Measurements from ENCODE around the gene ZBTB32. TPM values are rescaled to one million over a fixed set of nuclear protein-coding genes. Genes with fewer than 3 reads are reported as not detected.

Gene ZBTB32
- total and polyA plus RNA-seq, 2 experiments from 2014 or later, result 0.65 TPM; not detected in 1

DNA sequence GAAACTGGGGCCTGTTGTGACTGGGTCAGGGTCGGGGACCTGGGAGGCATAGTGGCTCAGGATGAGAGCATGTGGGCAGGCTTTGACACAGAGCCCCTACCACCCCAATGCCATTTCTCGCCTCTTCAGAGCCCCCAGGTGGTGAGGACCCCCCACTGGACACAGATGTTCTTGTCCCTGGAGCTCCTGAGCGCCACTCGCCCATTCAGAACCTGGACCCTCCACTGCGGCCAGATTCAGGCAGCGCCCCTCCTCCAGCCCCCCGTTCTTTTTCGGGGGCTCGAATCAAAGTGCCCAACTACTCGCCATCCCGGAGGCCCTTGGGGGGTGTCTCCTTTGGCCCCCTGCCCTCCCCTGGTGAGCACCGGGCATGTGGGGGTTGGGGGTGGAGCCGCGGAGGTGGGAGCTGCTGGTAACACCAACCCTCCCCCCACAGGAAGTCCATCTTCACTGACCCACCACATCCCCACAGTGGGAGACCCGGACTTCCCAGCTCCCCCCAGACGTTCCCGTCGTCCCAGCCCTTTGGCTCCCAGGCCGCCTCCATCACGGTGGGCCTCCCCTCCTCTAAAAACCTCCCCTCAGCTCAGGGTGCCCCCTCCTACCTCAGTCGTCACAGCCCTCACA lies 27.5 kb downstream of the ZBTB32 start:
- Histone ChIP-seq H3K79me2 (replicated peaks; ENCODE audit: insufficient read depth) (no peaks in the 10 kb centered on the region), H2AFZ (no peak overlapping the region), H4K20me1 (replicated peaks; ENCODE audit: insufficient read depth) (peaks cover 5% of the 10 kb centered on the region), H3F3A (replicated peaks; ENCODE audit: low read depth) (no peaks in the 10 kb centered on the region), H3K9me2 (ENCODE audit: insufficient read depth) (no peaks in the 10 kb centered on the region), H3K27ac (ENCODE audit: low read depth) (no peak overlapping the region), H3K4me3 (no peak overlapping the region), H3K4me2 (no peak overlapping the region), H3K4me1 (ENCODE audit: insufficient read depth) (no peaks in the 10 kb centered on the region), H3K36me3 (ENCODE audit: insufficient read depth) (peaks cover 7% of the 10 kb centered on the region; the same call in 1 of the 2 replicates), H3K27me3 (ENCODE audit: insufficient read depth) (no peaks in the 10 kb centered on the region)
- peaks cover 12% of the 10 kb centered on the region for H3K27me3 Mint-ChIP-seq (ENCODE audit: insufficient read depth, low read depth, poor library complexity)
- H3K4me1 Mint-ChIP-seq, result no peaks in the 10 kb centered on the region
- no peak overlapping the region for H3K27ac Mint-ChIP-seq
- no peaks in the 10 kb centered on the region; the same call in 2 of the 3 replicates for H3K9me3 Mint-ChIP-seq
- TF ChIP-seq ZNF114 (CRISPR knock-in tag; IDR thresholded peaks at IDR 0.05), result no peak
- no peak for TF ChIP-seq STAT1 (IDR thresholded peaks at IDR 0.05; ENCODE audit: unreplicated experiment)
- TF ChIP-seq CREB1 (CRISPR knock-in tag; IDR thresholded peaks at IDR 0.05; ENCODE audit: low read depth), result no peak
- no peak for TF ChIP-seq ZNF331 (CRISPR knock-in tag; IDR thresholded peaks at IDR 0.05; ENCODE audit: low read depth)
- no peak for TF ChIP-seq JUNB (IDR thresholded peaks at IDR 0.05; ENCODE audit: unreplicated experiment)
- TF ChIP-seq, protein P1, sequence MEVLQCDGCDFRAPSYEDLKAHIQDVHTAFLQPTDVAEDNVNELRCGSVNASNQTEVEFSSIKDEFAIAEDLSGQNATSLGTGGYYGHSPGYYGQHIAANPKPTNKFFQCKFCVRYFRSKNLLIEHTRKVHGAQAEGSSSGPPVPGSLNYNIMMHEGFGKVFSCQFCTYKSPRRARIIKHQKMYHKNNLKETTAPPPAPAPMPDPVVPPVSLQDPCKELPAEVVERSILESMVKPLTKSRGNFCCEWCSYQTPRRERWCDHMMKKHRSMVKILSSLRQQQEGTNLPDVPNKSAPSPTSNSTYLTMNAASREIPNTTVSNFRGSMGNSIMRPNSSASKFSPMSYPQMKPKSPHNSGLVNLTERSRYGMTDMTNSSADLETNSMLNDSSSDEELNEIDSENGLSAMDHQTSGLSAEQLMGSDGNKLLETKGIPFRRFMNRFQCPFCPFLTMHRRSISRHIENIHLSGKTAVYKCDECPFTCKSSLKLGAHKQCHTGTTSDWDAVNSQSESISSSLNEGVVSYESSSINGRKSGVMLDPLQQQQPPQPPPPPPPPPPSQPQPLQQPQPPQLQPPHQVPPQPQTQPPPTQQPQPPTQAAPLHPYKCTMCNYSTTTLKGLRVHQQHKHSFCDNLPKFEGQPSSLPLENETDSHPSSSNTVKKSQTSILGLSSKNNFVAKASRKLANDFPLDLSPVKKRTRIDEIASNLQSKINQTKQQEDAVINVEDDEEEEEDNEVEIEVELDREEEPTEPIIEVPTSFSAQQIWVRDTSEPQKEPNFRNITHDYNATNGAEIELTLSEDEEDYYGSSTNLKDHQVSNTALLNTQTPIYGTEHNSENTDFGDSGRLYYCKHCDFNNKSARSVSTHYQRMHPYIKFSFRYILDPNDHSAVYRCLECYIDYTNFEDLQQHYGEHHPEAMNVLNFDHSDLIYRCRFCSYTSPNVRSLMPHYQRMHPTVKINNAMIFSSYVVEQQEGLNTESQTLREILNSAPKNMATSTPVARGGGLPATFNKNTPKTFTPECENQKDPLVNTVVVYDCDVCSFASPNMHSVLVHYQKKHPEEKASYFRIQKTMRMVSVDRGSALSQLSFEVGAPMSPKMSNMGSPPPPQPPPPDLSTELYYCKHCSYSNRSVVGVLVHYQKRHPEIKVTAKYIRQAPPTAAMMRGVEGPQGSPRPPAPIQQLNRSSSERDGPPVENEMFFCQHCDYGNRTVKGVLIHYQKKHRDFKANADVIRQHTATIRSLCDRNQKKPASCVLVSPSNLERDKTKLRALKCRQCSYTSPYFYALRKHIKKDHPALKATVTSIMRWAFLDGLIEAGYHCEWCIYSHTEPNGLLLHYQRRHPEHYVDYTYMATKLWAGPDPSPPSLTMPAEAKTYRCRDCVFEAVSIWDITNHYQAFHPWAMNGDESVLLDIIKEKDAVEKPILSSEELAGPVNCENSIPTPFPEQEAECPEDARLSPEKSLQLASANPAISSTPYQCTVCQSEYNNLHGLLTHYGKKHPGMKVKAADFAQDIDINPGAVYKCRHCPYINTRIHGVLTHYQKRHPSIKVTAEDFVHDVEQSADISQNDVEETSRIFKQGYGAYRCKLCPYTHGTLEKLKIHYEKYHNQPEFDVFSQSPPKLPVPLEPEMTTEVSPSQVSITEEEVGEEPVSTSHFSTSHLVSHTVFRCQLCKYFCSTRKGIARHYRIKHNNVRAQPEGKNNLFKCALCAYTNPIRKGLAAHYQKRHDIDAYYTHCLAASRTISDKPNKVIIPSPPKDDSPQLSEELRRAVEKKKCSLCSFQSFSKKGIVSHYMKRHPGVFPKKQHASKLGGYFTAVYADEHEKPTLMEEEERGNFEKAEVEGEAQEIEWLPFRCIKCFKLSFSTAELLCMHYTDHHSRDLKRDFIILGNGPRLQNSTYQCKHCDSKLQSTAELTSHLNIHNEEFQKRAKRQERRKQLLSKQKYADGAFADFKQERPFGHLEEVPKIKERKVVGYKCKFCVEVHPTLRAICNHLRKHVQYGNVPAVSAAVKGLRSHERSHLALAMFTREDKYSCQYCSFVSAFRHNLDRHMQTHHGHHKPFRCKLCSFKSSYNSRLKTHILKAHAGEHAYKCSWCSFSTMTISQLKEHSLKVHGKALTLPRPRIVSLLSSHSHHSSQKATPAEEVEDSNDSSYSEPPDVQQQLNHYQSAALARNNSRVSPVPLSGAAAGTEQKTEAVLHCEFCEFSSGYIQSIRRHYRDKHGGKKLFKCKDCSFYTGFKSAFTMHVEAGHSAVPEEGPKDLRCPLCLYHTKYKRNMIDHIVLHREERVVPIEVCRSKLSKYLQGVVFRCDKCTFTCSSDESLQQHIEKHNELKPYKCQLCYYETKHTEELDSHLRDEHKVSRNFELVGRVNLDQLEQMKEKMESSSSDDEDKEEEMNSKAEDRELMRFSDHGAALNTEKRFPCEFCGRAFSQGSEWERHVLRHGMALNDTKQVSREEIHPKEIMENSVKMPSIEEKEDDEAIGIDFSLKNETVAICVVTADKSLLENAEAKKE (CRISPR knock-in tag; IDR thresholded peaks at IDR 0.05), result no peak
- TF ChIP-seq, protein P2, sequence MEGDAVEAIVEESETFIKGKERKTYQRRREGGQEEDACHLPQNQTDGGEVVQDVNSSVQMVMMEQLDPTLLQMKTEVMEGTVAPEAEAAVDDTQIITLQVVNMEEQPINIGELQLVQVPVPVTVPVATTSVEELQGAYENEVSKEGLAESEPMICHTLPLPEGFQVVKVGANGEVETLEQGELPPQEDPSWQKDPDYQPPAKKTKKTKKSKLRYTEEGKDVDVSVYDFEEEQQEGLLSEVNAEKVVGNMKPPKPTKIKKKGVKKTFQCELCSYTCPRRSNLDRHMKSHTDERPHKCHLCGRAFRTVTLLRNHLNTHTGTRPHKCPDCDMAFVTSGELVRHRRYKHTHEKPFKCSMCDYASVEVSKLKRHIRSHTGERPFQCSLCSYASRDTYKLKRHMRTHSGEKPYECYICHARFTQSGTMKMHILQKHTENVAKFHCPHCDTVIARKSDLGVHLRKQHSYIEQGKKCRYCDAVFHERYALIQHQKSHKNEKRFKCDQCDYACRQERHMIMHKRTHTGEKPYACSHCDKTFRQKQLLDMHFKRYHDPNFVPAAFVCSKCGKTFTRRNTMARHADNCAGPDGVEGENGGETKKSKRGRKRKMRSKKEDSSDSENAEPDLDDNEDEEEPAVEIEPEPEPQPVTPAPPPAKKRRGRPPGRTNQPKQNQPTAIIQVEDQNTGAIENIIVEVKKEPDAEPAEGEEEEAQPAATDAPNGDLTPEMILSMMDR (conservative IDR thresholded peaks at IDR 0.05; ENCODE audit: low read depth in 2 of 2), result no peak
- no peak for TF ChIP-seq POLR2AphosphoS5 (IDR thresholded peaks at IDR 0.05; ENCODE audit: low read depth)
- no peak for TF ChIP-seq EZH2phosphoT487 (IDR thresholded peaks at IDR 0.05; ENCODE audit: unreplicated experiment)
- TF ChIP-seq, protein P3, sequence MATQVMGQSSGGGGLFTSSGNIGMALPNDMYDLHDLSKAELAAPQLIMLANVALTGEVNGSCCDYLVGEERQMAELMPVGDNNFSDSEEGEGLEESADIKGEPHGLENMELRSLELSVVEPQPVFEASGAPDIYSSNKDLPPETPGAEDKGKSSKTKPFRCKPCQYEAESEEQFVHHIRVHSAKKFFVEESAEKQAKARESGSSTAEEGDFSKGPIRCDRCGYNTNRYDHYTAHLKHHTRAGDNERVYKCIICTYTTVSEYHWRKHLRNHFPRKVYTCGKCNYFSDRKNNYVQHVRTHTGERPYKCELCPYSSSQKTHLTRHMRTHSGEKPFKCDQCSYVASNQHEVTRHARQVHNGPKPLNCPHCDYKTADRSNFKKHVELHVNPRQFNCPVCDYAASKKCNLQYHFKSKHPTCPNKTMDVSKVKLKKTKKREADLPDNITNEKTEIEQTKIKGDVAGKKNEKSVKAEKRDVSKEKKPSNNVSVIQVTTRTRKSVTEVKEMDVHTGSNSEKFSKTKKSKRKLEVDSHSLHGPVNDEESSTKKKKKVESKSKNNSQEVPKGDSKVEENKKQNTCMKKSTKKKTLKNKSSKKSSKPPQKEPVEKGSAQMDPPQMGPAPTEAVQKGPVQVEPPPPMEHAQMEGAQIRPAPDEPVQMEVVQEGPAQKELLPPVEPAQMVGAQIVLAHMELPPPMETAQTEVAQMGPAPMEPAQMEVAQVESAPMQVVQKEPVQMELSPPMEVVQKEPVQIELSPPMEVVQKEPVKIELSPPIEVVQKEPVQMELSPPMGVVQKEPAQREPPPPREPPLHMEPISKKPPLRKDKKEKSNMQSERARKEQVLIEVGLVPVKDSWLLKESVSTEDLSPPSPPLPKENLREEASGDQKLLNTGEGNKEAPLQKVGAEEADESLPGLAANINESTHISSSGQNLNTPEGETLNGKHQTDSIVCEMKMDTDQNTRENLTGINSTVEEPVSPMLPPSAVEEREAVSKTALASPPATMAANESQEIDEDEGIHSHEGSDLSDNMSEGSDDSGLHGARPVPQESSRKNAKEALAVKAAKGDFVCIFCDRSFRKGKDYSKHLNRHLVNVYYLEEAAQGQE (IDR thresholded peaks at IDR 0.05; ENCODE audit: unreplicated experiment), result no peak
- no peak for TF ChIP-seq EZH2 (IDR thresholded peaks at IDR 0.05; ENCODE audit: low read depth, unreplicated experiment)
- no peak for TF ChIP-seq NANOG (IDR thresholded peaks at IDR 0.05; ENCODE audit: borderline replicate concordance)
- TF ChIP-seq, protein P4, sequence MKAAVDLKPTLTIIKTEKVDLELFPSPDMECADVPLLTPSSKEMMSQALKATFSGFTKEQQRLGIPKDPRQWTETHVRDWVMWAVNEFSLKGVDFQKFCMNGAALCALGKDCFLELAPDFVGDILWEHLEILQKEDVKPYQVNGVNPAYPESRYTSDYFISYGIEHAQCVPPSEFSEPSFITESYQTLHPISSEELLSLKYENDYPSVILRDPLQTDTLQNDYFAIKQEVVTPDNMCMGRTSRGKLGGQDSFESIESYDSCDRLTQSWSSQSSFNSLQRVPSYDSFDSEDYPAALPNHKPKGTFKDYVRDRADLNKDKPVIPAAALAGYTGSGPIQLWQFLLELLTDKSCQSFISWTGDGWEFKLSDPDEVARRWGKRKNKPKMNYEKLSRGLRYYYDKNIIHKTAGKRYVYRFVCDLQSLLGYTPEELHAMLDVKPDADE (IDR thresholded peaks at IDR 0.05), result no peak
- ATAC-seq, result no peak
- peaks cover 71% of the 10 kb centered on the region for H3K36me3 Mint-ChIP-seq (ENCODE audit: low read depth)
- H3K4me3 Mint-ChIP-seq, result no peak overlapping the region
- no peak for DNase-seq (ENCODE audit: low spot score)
